Uterus (tissue), 4 donors: Measurements from ENCODE around the gene GPR142. TPM values are rescaled to one million over a fixed set of nuclear protein-coding genes. Genes with fewer than 3 reads are reported as not detected.

Experiments
- DNase-seq, 2 donors: peaks; one replicate each; pipeline ENCODE4 v3.0.0-alpha.2; 2019 to 2020
- H3K27ac ChIP-seq, 2 donors: fragments of 200-600 bp; sonication (generic); 1 replicate in 1 of 2; 2 replicates in 1 of 2; pipeline ENCODE4 v1.5.1; 2016 to 2018
- H3K27me3 ChIP-seq, 2 donors: fragments of 200-600 bp; sonication (generic); one replicate each; pipeline ENCODE4 v1.5.1; 2018 to 2019; ENCODE audit warnings: control low read depth in 1 of 2
- H3K36me3 ChIP-seq, 2 donors: fragments of 200-600 bp; sonication (generic); one replicate each; pipeline ENCODE4 v1.5.1; 2019; ENCODE audit warnings: control low read depth in 1 of 2
- H3K4me1 ChIP-seq, 2 donors: fragments of 200-600 bp; sonication (generic); one replicate each; pipeline ENCODE4 v1.5.1; 2018 to 2019; ENCODE audit warnings: control low read depth in 1 of 2
- H3K4me3 ChIP-seq, 2 donors: fragments of 200-600 bp; sonication (generic); 1 replicate in 1 of 2; 2 replicates in 1 of 2; pipeline ENCODE4 v1.5.1; 2018 to 2019; ENCODE audit warnings: mild to moderate bottlenecking in 1 of 2
- H3K9me3 ChIP-seq, 2 donors: fragments of 200-600 bp; sonication (generic); one replicate each; pipeline ENCODE4 v1.5.1; 2019; ENCODE audit warnings: control low read depth in 1 of 2
- CTCF ChIP-seq, 4 experiments: fragments of 200-600 bp in 2 of 4; fragments of 450-650 bp in 2 of 4; sonication (generic) in 2 of 4; IDR thresholded peaks; one replicate each; pipeline ENCODE4 v1.5.1; 2016 to 2019; ENCODE audit warnings: antibody characterized with exemption in 4 of 4, mild to moderate bottlenecking in 2 of 4, moderate library complexity in 1 of 4
- POLR2A ChIP-seq, 2 donors: fragments of 450-650 bp; IDR thresholded peaks; one replicate each; pipeline ENCODE4 v1.6.1; 2016; ENCODE audit warnings: antibody characterized with exemption in 2 of 2, mild to moderate bottlenecking in 1 of 2, moderate library complexity in 1 of 2
- intact Hi-C: fragments of 100-400 bp; cut with DNase I; formaldehyde crosslinking; loops from one replicate; pipeline ENCODE4 v1.15.1; 2023; ENCODE audit warnings: low total_unique reads
- total RNA-seq, 4 donors: library from RNA; depleted of rRNA in 3 of 4; stranded (reverse); fragments of >200 nt in 3 of 4; gene quantifications; one replicate each; pipeline versions ENCODE4 v1.1.0 to v1.2.4, GENCODE V29; 2014 to 2023
- donor health status: DM: yes; HTN: yes; CAD: no.

The GPR142 gene
- total RNA-seq, 4 donors from 2014 or later = 0.73 TPM; not detected in 3

DNA sequence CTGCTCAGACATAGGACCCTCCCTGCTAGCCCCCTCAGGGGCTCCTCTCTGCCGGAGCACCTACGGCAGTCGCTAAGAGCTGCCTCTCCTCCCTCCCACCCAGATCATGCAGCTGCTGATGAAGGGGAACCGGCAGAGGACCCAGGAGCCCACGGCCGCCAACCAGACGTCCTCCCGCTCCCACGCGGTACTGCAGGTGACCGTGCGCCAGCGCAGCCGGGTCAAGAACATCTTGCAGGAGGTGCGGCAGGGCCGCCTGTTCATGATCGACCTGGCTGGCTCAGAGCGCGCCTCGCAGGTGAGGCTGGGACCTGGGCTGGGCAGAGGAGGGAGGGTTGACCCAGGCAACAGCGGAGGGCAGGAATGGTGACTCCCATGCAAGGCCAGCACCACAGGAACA lies 22.6 kb upstream of the GPR142 start:
- H3K36me3 ChIP-seq = no peaks in the 10 kb centered on the region
- no peaks in the 10 kb centered on the region for H3K9me3 ChIP-seq
- intact Hi-C loops = no loop called here
- H3K4me1 ChIP-seq = no peaks in the 10 kb centered on the region
- H3K4me3 ChIP-seq = no peak overlapping the region
- no peak for DNase-seq
- H3K27me3 ChIP-seq = no peaks in the 10 kb centered on the region
- H3K27ac ChIP-seq = no peak overlapping the region
- TF ChIP-seq POLR2A (IDR thresholded peaks at IDR 0.05) (no peak), CTCF (IDR thresholded peaks at IDR 0.05) (no peak)

GRCh38 chr17:74345433-74346241 lies 21.7 kb upstream of the GPR142 start:
- H3K4me1 ChIP-seq = no peaks in the 10 kb centered on the region
- DNase-seq = no peak
- TF ChIP-seq CTCF (IDR thresholded peaks at IDR 0.05) = no peak
- TF ChIP-seq POLR2A (IDR thresholded peaks at IDR 0.05) = no peak
- no peaks in the 10 kb centered on the region for H3K36me3 ChIP-seq
- intact Hi-C loops = no loop called here
- H3K27ac ChIP-seq = no peak overlapping the region
- no peak overlapping the region for H3K4me3 ChIP-seq
- H3K27me3 ChIP-seq = no peaks in the 10 kb centered on the region
- H3K9me3 ChIP-seq = no peaks in the 10 kb centered on the region

DNA sequence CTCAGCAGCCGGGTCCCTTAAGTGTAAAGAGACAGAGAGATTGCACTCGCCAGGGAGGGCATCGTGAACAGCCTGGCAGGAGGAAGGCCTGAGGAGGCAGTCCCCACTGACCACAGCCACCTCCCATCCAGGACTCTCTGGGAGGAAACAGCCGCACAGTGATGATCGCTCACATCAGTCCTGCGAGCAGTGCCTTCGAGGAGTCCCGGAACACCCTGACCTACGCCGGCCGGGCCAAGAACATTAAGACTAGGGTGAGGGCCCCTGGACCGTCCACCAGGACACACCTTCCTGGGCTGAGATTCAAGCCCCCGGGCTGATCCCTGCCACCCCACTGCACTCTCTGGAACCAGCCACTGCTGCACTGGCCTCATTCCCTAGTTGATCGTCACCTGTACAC lies 19.7 kb upstream of the GPR142 start:
- H3K27ac ChIP-seq = no peak overlapping the region
- H3K4me1 ChIP-seq = no peaks in the 10 kb centered on the region
- intact Hi-C loops = no loop called here
- H3K4me3 ChIP-seq = no peak overlapping the region
- TF ChIP-seq POLR2A (IDR thresholded peaks at IDR 0.05) (no peak), CTCF (IDR thresholded peaks at IDR 0.05) (no peak)
- no peaks in the 10 kb centered on the region for H3K27me3 ChIP-seq
- H3K36me3 ChIP-seq = no peaks in the 10 kb centered on the region
- no peak for DNase-seq
- H3K9me3 ChIP-seq = no peaks in the 10 kb centered on the region

DNA sequence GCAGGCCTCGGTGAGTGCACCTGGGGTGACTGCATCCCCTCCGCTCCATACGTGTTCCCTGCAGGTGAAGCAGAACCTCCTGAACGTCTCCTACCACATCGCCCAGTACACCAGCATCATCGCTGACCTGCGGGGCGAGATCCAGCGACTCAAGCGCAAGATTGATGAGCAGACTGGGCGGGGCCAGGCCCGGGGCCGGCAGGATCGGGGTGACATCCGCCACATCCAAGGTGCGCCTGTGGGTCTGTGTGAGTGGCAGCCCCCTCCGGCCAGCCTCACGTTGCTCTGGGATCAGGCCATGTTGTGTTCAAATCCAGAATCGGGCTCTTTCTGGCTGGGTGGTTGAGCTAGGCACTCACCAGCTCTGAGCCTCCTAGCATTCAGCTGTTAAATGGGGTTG lies 18.2 kb upstream of the GPR142 start:
- Histone ChIP-seq H3K9me3 (no peaks in the 10 kb centered on the region), H3K4me3 (no peak overlapping the region), H3K4me1 (no peaks in the 10 kb centered on the region), H3K36me3 (no peaks in the 10 kb centered on the region), H3K27me3 (no peaks in the 10 kb centered on the region), H3K27ac (no peak overlapping the region)
- intact Hi-C loops = no loop called here
- no peak for TF ChIP-seq POLR2A (IDR thresholded peaks at IDR 0.05)
- no peak for TF ChIP-seq CTCF (IDR thresholded peaks at IDR 0.05)
- DNase-seq = no peak

DNA sequence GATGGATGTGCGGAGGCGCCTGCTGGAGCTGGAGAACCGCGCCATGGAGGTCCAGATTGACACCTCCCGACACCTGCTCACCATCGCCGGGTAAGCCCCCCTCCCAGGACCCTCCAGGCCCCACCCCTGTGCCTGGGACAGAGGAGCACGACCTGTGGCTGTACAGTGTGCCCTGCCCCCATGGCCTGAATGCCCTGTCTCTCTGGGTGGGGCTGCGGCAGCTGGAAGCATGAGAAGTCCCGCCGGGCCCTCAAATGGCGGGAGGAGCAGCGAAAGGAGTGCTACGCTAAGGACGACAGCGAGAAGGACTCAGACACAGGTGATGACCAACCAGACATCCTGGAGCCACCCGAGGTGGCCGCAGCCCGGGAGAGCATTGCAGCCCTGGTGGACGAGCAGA lies 16.8 kb upstream of the GPR142 start:
- no peak for DNase-seq
- TF ChIP-seq POLR2A (IDR thresholded peaks at IDR 0.05) = no peak
- no peak for TF ChIP-seq CTCF (IDR thresholded peaks at IDR 0.05)
- no peak overlapping the region for H3K4me3 ChIP-seq
- H3K4me1 ChIP-seq = no peaks in the 10 kb centered on the region
- no peaks in the 10 kb centered on the region for H3K36me3 ChIP-seq
- H3K27ac ChIP-seq = no peak overlapping the region
- intact Hi-C loops = no loop called here
- no peaks in the 10 kb centered on the region for H3K27me3 ChIP-seq
- no peaks in the 10 kb centered on the region for H3K9me3 ChIP-seq
